Fibroblast of mammary gland (primary cell): ENCODE data around the gene OR1N2.
"Not testable (repeated sequence)": the region's sequence is repeated elsewhere in the genome, so short reads cannot be mapped to it uniquely, and the experiment has no call there.

Source experiments
- DNase-seq: peaks from one replicate; pipeline ENCODE4 v3.0.0-alpha.2; 2010; ENCODE audit warnings: low read depth
- H3K4me3 ChIP-seq: 2 replicates; pipeline ENCODE4 v1.5.1; 2011; ENCODE audit warnings: low read depth, mild to moderate bottlenecking, low read length, moderate library complexity; ENCODE audit not compliant: control insufficient read depth
- CTCF ChIP-seq: conservative IDR thresholded peaks from 2 replicates; pipeline ENCODE4 v1.5.1; 2011; ENCODE audit warnings: low read depth, low read length, inconsistent platforms; ENCODE audit not compliant: control insufficient read depth, insufficient read depth

OR1N2 gene

GRCh38 chr9:122562134-122562760 is 9.3 kb downstream of the OR1N2 start:
- H3K4me3 ChIP-seq: no peak overlapping the region
- no peak for DNase-seq
- TF ChIP-seq CTCF: no peak

- no peak for TF ChIP-seq CTCF
- no peak overlapping the region for H3K4me3 ChIP-seq
- DNase-seq: no peak
These were observed 15.0 kb downstream of the OR1N2 start for GRCh38 chr9:122567901-122568300.

GRCh38 chr9:122572456-122572855 is 19.5 kb downstream of the OR1N2 start:
- H3K4me3 ChIP-seq: no peak overlapping the region
- TF ChIP-seq CTCF: no peak
- peak; percentile 3 for DNase-seq

DNA sequence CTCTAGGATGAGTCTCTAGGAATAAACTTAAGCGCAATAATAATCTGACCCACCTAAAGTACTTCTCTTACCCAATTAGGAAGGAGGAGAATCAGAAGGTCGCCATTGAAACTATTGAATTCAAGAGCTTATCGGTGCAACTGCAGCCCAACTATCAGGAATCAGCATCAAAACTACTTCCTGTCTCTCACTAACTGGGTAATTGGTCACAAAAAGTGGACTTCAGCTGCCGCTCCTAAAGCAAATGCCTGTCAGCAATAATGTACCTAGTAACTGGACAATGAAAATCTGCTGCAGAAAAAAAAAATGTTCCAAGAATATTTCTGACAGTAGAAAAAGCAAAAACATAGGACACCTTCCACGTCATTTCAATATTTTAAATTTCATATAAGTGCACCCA is 27.0 kb downstream of the OR1N2 start:
- DNase-seq: no peak
- H3K4me3 ChIP-seq: no peak overlapping the region
- no peak for TF ChIP-seq CTCF

GRCh38 chr9:122580360-122580759 is 27.4 kb downstream of the OR1N2 start:
- TF ChIP-seq CTCF: no peak
- H3K4me3 ChIP-seq: no peak overlapping the region
- peak; percentile 61 for DNase-seq

DNA sequence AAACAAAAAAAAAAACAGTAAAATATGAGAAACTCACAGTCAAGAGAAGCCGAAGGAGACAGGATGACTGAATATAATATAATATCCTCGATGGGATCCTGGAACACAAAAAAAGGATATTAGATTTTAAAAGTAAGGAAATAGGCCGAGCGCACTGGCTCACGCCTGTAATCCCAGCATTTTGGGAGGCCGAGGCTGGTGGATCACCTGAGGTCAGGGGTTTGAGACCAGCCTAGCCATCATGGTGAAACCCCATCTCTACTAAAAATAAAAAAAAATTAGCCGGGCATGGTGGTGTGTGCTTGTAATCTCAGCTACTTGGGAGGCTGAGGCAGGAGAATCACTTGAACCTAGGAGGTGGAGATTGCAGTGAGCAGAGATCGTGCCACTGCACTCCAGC is 30.4 kb downstream of the OR1N2 start, which contains the start of gene OR1L8:
Gene OR1L8, minus strand, starts transcription at position 101 of the 400 bp plus-strand sequence. CDS start 14,907 bp downstream, outside the sequence.
- DNase-seq, H3K4me3 ChIP-seq: not testable (repeated sequence)
